OCI-LY3 (cell line): Measurements from ENCODE around the gene COMMD4.
"Not testable (repeated sequence)": the region's sequence is repeated elsewhere in the genome, so short reads cannot be mapped to it uniquely, and the experiment has no call there.

ENCODE experiments used
- EZH2phosphoT487 ChIP-seq: fragments of 200-600 bp; shearing (Covaris generic); IDR thresholded peaks from 2 replicates; pipeline ENCODE4 v1.6.1; 2018; ENCODE audit warnings: antibody characterized with exemption, mixed run types, low read depth
- TF ChIP-seq, protein P1 (sequence below): fragments of 200-600, 300-600 bp; sonication (generic); IDR thresholded peaks from 2 replicates; pipeline ENCODE4 v1.5.1; 2014; ENCODE audit warnings: antibody characterized with exemption, low read length, low read depth

DNA sequence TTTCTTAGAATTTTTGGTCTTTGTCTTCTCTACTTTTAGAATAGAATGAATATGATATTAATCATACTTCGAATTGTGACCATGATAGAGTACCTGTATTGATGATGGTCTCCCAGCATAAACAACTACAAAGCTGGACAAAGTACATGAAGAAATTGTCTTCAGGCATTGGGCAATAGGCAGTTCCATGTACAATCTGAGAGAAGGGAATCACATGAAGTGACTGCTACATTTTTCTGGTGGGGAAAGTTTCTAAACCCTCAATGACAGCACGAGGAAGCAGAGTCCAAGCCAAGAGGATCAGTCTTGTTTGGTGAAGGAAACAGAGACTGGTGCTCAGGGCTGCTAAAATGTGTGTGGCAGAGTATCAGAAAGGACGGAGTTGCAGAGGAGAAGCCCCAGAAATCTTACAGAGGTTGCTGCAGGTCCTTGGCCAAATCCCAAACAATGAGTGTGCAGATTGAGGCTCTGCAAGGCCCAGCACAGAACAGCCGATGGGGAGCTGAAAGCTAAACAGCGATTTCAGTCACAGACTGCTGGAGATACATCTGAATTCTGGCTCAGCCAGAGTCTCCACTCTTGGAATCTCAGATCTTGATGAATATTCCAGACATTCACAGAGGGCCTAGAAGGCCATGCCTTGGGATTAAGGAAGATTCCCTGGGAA is 16.5 kb upstream of the COMMD4 start:
- TF ChIP-seq, protein P1, sequence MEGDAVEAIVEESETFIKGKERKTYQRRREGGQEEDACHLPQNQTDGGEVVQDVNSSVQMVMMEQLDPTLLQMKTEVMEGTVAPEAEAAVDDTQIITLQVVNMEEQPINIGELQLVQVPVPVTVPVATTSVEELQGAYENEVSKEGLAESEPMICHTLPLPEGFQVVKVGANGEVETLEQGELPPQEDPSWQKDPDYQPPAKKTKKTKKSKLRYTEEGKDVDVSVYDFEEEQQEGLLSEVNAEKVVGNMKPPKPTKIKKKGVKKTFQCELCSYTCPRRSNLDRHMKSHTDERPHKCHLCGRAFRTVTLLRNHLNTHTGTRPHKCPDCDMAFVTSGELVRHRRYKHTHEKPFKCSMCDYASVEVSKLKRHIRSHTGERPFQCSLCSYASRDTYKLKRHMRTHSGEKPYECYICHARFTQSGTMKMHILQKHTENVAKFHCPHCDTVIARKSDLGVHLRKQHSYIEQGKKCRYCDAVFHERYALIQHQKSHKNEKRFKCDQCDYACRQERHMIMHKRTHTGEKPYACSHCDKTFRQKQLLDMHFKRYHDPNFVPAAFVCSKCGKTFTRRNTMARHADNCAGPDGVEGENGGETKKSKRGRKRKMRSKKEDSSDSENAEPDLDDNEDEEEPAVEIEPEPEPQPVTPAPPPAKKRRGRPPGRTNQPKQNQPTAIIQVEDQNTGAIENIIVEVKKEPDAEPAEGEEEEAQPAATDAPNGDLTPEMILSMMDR = not testable (repeated sequence)
- TF ChIP-seq EZH2phosphoT487 = not testable (repeated sequence)
